Immature natural killer cell (primary cell): ENCODE measurements around the gene ATP5PO. TPM values are rescaled to one million over a fixed set of nuclear protein-coding genes. Genes with fewer than 3 reads are reported as not detected.
"Not testable (repeated sequence)": the region's sequence is repeated elsewhere in the genome, so short reads cannot be mapped to it uniquely, and the experiment has no call there.

Experiments
- DNase-seq, 3 donors: peaks; one replicate each; pipeline ENCODE4 v3.0.0; 2022; ENCODE audit warnings: mixed read lengths in 1 of 3
- H3K27ac Mint-ChIP-seq, 6 donors: one replicate each; pipeline ENCODE4 v1.8.0; 2020; ENCODE audit warnings: mixed read lengths in 6 of 6, mild to moderate bottlenecking in 5 of 6, inconsistent platforms in 4 of 6, moderate library complexity in 3 of 6
- H3K27me3 Mint-ChIP-seq, 3 donors: one replicate each; pipeline ENCODE4 v1.8.0; 2020 to 2021; ENCODE audit warnings: low read depth in 3 of 3, mild to moderate bottlenecking in 3 of 3, mixed read lengths in 3 of 3, moderate library complexity in 3 of 3, inconsistent platforms in 1 of 3
- H3K36me3 Mint-ChIP-seq, 3 donors: one replicate each; pipeline ENCODE4 v1.8.0; 2020; ENCODE audit warnings: mixed read lengths in 3 of 3, inconsistent platforms in 2 of 3, mild to moderate bottlenecking in 2 of 3
- H3K4me1 Mint-ChIP-seq, 2 donors: one replicate each; pipeline ENCODE4 v1.8.0; 2020; ENCODE audit warnings: inconsistent platforms in 2 of 2, mild to moderate bottlenecking in 2 of 2, mixed read lengths in 2 of 2, moderate library complexity in 1 of 2
- H3K4me3 Mint-ChIP-seq, 5 donors: one replicate each; pipeline ENCODE4 v1.8.0; 2020; ENCODE audit warnings: mild to moderate bottlenecking in 5 of 5, mixed read lengths in 5 of 5, inconsistent platforms in 3 of 5, moderate library complexity in 3 of 5
- H3K9me3 Mint-ChIP-seq, 6 donors: one replicate each; pipeline ENCODE4 v1.8.0; 2020; ENCODE audit warnings: mild to moderate bottlenecking in 6 of 6, mixed read lengths in 6 of 6, inconsistent platforms in 4 of 6, moderate library complexity in 3 of 6
- polyA plus RNA-seq, 3 donors: library from polyadenylated mRNA; unstranded; fragments of 300-500 nt; fragmentation: Illumina TruSeq; gene quantifications; one replicate each; pipeline ENCODE4 v1.2.3, GENCODE V29; 2021

The ATP5PO gene
- polyA plus RNA-seq, 3 donors from 2014 or later = 280 to 387 (median 352) TPM

GRCh38 chr21:33936301-33937038 is 20.9 kb upstream of the ATP5PO start:
- Mint-ChIP-seq H3K4me3 (peak overlapping the region; percentile 40 to 71 (median 46)), H3K4me1 (peaks cover 51 to 59% of the 10 kb centered on the region in 2 donors), H3K36me3 (peaks cover 0 to 2% (median 0%) of the 10 kb centered on the region in 3 donors), H3K27me3 (peaks cover 2 to 10% (median 5%) of the 10 kb centered on the region in 3 donors), H3K9me3 (no peaks in the 10 kb centered on the region), H3K27ac (peak overlapping the region; percentile 61 to 93 (median 83))
- peak; percentile 27 to 50 (median 49) for DNase-seq

DNA sequence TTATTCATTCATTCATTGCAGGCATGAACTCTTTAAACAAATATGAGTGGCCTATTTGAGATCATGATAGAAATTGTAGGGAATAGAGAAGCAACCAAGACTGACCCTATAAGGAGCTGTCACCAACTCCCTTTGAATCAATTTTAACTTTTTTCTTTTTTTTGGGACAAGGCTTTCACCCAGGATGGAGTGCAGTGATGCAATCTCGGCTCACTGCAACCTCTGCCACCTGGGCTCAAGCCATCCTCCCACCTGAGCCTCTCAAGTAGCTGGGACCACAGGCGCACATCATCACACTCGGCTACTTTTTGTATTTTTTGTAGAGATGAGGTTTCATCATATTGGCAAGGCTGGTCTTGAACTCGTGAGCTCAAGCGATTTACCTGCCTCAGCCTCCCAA is 17.1 kb upstream of the ATP5PO start:
- H3K27ac Mint-ChIP-seq = peak overlapping the region; percentile 93 to 98 (median 97)
- H3K4me3 Mint-ChIP-seq = peak overlapping the region; percentile 90 to 95 (median 94)
- H3K27me3 Mint-ChIP-seq = peaks cover 3 to 8% (median 5%) of the 10 kb centered on the region in 3 donors
- H3K36me3 Mint-ChIP-seq = peaks cover 0 to 3% (median 0%) of the 10 kb centered on the region in 3 donors
- peaks cover 42 to 53% of the 10 kb centered on the region in 2 donors for H3K4me1 Mint-ChIP-seq
- no peaks in the 10 kb centered on the region for H3K9me3 Mint-ChIP-seq
- DNase-seq = no peak

- H3K27me3 Mint-ChIP-seq = peaks cover 3 to 8% (median 5%) of the 10 kb centered on the region in 3 donors
- H3K4me3 Mint-ChIP-seq = peak overlapping the region; percentile 90 to 95 (median 94)
- peaks cover 34 to 44% of the 10 kb centered on the region in 2 donors for H3K4me1 Mint-ChIP-seq
- peaks cover 0 to 3% (median 0%) of the 10 kb centered on the region in 3 donors for H3K36me3 Mint-ChIP-seq
- no peaks in the 10 kb centered on the region for H3K9me3 Mint-ChIP-seq
- peak overlapping the region; percentile 93 to 98 (median 97) for H3K27ac Mint-ChIP-seq
- DNase-seq = peak; percentile 55 to 60 (median 59)
Observed at GRCh38 chr21:33931799-33932390, 16.3 kb upstream of the ATP5PO start.

- Mint-ChIP-seq H3K4me3 (peak overlapping the region; percentile 90 to 95 (median 94)), H3K4me1 (peaks cover 28 to 38% of the 10 kb centered on the region in 2 donors), H3K27ac (peak overlapping the region; percentile 93 to 98 (median 97))
- H3K36me3 Mint-ChIP-seq, DNase-seq, H3K9me3 Mint-ChIP-seq, H3K27me3 Mint-ChIP-seq: not testable (repeated sequence)
Observed at GRCh38 chr21:33931052-33931798, 15.6 kb upstream of the ATP5PO start.

DNA sequence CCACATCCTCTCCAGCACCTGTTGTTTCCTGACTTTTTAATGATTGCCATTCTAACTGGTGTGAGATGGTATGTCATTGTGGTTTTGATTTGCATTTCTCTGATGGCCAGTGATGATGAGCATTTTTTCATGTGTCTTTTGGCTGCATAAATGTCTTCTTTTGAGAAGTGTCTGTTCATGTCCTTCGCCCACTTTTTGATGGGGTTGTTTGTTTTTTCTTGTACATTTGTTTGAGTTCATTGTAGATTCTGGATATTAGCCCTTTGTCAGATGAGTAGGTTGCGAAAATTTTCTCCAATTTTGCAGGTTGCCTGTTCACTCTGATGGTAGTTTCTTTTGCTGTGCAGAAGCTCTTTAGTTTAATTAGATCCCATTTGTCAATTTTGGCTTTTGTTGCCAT is 10.6 kb upstream of the ATP5PO start:
- DNase-seq, H3K27me3 Mint-ChIP-seq, H3K4me3 Mint-ChIP-seq, H3K27ac Mint-ChIP-seq, H3K9me3 Mint-ChIP-seq, H3K36me3 Mint-ChIP-seq: not testable (repeated sequence)
- H3K4me1 Mint-ChIP-seq = peaks cover 12 to 17% of the 10 kb centered on the region in 2 donors

DNA sequence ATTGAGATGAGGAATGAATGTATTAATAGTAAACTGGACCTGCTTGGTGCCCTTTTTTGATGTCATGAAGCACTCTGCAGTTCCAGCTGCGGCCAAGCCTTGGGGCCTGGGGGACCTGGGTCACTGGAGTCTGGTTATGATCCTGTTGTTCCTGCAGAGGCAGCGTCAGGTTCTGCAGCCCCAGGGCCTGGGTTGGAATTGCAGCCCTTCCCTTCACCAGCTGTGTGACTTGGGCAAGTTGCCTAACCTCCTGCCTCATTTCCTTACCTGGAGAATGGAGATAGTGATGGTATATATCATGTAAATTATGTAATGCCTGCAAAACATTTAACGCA is 9.1 kb upstream of the ATP5PO start:
- Mint-ChIP-seq H3K4me1 (peaks cover 11 to 15% of the 10 kb centered on the region in 2 donors), H3K9me3 (no peaks in the 10 kb centered on the region), H3K27ac (peak overlapping the region in 3 of 6 donors; percentile 23 to 86 (median 65)), H3K4me3 (no peak overlapping the region), H3K36me3 (no peaks in the 10 kb centered on the region), H3K27me3 (no peaks in the 10 kb centered on the region)
- no peak for DNase-seq

- DNase-seq = peak; percentile 79 to 83 (median 80)
- Mint-ChIP-seq H3K4me3 (peak overlapping the region; percentile 1 to 58 (median 33)), H3K36me3 (no peaks in the 10 kb centered on the region), H3K9me3 (no peaks in the 10 kb centered on the region), H3K27ac (peak overlapping the region in 4 of 6 donors; percentile 29 to 86 (median 69)), H3K27me3 (no peaks in the 10 kb centered on the region), H3K4me1 (peaks cover 11 to 15% of the 10 kb centered on the region in 2 donors)
Observed at GRCh38 chr21:33924079-33924765, 8.6 kb upstream of the ATP5PO start.

GRCh38 chr21:33917421-33917820 is 1.8 kb upstream of the ATP5PO start:
- Mint-ChIP-seq H3K4me1 (peaks cover 31 to 39% of the 10 kb centered on the region in 2 donors), H3K4me3 (no peak overlapping the region), H3K9me3 (no peaks in the 10 kb centered on the region), H3K27ac (no peak overlapping the region), H3K27me3 (peaks cover 0 to 4% (median 3%) of the 10 kb centered on the region in 3 donors), H3K36me3 (no peaks in the 10 kb centered on the region)
- no peak for DNase-seq

- Mint-ChIP-seq H3K4me1 (peaks cover 31 to 42% of the 10 kb centered on the region in 2 donors), H3K4me3 (peak overlapping the region; percentile 97 to 99 (median 98)), H3K27me3 (peaks cover 0 to 4% (median 3%) of the 10 kb centered on the region in 3 donors), H3K9me3 (no peaks in the 10 kb centered on the region), H3K36me3 (peaks cover 0 to 2% (median 2%) of the 10 kb centered on the region in 3 donors), H3K27ac (peak overlapping the region; percentile 95 to 98 (median 97))
- DNase-seq = no peak
Observed at GRCh38 chr21:33916200-33916567, 580 bp upstream of the ATP5PO start.

DNA sequence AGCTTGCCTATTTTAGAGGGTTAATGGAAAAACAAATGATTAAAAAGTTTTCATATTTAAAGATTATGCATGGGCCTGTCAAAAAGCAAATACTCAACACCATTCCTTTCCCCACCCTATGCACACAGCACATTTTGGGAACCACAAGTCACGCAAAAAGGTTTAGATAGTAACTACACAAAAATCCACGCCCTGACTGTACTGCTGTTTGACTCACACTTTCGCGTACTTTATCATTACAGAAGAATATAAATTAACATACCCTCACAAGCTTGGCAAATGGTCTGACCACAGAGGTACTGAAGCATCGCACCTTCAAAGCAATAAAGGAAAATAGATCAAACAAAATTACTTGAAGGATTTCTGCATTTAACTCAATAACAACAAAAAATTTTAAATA is 1.4 kb downstream of the ATP5PO start:
- Mint-ChIP-seq H3K27me3 (peaks cover 0 to 4% (median 3%) of the 10 kb centered on the region in 3 donors), H3K9me3 (no peaks in the 10 kb centered on the region), H3K4me1 (peaks cover 31 to 51% of the 10 kb centered on the region in 2 donors), H3K36me3 (peaks cover 4 to 15% (median 12%) of the 10 kb centered on the region in 3 donors), H3K27ac (peak overlapping the region in 4 of 6 donors; percentile 23 to 98 (median 78)), H3K4me3 (peak overlapping the region; percentile 44 to 99 (median 97))
- DNase-seq = no peak

DNA sequence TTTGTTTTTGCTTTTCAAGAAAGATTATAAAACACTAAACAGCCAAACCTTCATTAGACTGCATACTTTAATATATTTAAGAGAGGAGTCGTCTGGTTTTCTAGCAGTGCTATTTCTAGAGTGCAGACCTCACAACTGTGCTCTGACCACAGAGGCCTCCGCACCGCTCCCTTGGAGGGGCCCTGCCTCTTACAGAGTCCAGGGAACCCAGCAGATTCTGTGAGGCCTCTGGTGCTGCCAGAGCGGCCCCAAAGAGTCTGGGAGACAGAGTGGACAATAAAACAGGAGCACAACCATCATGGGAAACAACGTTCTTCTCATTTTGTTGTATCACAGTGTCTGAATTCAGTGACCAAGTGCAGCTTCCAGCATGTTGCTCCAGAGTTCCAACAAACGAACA is 5.8 kb downstream of the ATP5PO start:
- H3K36me3 Mint-ChIP-seq = peaks cover 14 to 41% (median 26%) of the 10 kb centered on the region in 3 donors
- H3K9me3 Mint-ChIP-seq = no peaks in the 10 kb centered on the region
- no peak overlapping the region for H3K4me3 Mint-ChIP-seq
- H3K4me1 Mint-ChIP-seq = peaks cover 16 to 32% of the 10 kb centered on the region in 2 donors
- no peaks in the 10 kb centered on the region for H3K27me3 Mint-ChIP-seq
- H3K27ac Mint-ChIP-seq = no peak overlapping the region
- DNase-seq = no peak

GRCh38 chr21:33908760-33909159 is 6.8 kb downstream of the ATP5PO start:
- DNase-seq = no peak
- Mint-ChIP-seq H3K27me3 (no peaks in the 10 kb centered on the region), H3K9me3 (no peaks in the 10 kb centered on the region), H3K36me3 (peaks cover 14 to 47% (median 31%) of the 10 kb centered on the region in 3 donors), H3K4me3 (no peak overlapping the region), H3K27ac (no peak overlapping the region), H3K4me1 (peaks cover 8 to 22% of the 10 kb centered on the region in 2 donors)

- no peak overlapping the region for H3K27ac Mint-ChIP-seq
- DNase-seq = no peak
- no peaks in the 10 kb centered on the region for H3K27me3 Mint-ChIP-seq
- H3K9me3 Mint-ChIP-seq = no peaks in the 10 kb centered on the region
- peaks cover 0 to 4% of the 10 kb centered on the region in 2 donors for H3K4me1 Mint-ChIP-seq
- H3K4me3 Mint-ChIP-seq = no peak overlapping the region
- peaks cover 24 to 58% (median 35%) of the 10 kb centered on the region in 3 donors for H3K36me3 Mint-ChIP-seq
Observed at GRCh38 chr21:33904041-33904440, 11.6 kb downstream of the ATP5PO start.
